ENCODE data around the gene CCM2L. TPM values are rescaled to one million over a fixed set of nuclear protein-coding genes. Genes with fewer than 3 reads are reported as not detected.

Gene CCM2L
- total and polyA plus RNA-seq, 2 of the 8 experiments (the other 6 are each of a cell fraction or from before 2014, with no cell fraction given), result 5.5 to 15.8 TPM

- no peak overlapping the region for H2BK5ac ChIP-seq (ENCODE audit: low read depth, low read length)
- WGBS, 2 experiments (ENCODE audit: extremely low coverage in 1 of 2, insufficient coverage in 1 of 2, insufficient read length in 1 of 2, insufficient replicate concordance in 2 of 2, low coverage in 1 of 2, low lambda C conversion rate in 2 of 2, missing lambda C conversion rate in 1 of 2), result 90% methylated on average over 10 of the region's 10 CpGs; no CpG with 5 or more reads in 1 of the 2 experiments
- no peak overlapping the region for H3K27ac ChIP-seq (ENCODE audit: low read depth, low read length)
- no peak for TF ChIP-seq KDM5A (IDR thresholded peaks at IDR 0.05; ENCODE audit: low read length)
- TF ChIP-seq YY1 (IDR thresholded peaks at IDR 0.05; ENCODE audit: low read depth, low read length), result no peak
- no peak for TF ChIP-seq KDM1A (IDR thresholded peaks at IDR 0.05; ENCODE audit: borderline replicate concordance, low read length)
- no peak overlapping the region for H2AFZ ChIP-seq (ENCODE audit: low read length)
- H3K27me3 ChIP-seq (replicated peaks in 1 of 4; ENCODE audit: control insufficient read depth in 3 of 4, extremely low read depth in 1 of 4, insufficient read depth in 3 of 4, low read length in 3 of 4), result peaks cover 3 to 23% (median 17%) of the 10 kb centered on the region in 4 experiments; a peak in 6 of 7 replicates
- H3K79me2 ChIP-seq (ENCODE audit: control insufficient read depth in 1 of 2, insufficient read depth in 2 of 2, low read length in 2 of 2), result no peaks in the 10 kb centered on the region
- H3K4me1 ChIP-seq (replicated peaks in 1 of 4; ENCODE audit: control insufficient read depth in 3 of 4, insufficient read depth in 4 of 4, low read length in 3 of 4), result peaks cover 0 to 8% (median 5%) of the 10 kb centered on the region in 4 experiments; a peak in 5 of 7 replicates
- H4K91ac ChIP-seq (replicated peaks; ENCODE audit: insufficient read length, low read length), result no peak overlapping the region
- no peak overlapping the region for H2BK12ac ChIP-seq (ENCODE audit: low read depth, low read length)
- no peak overlapping the region for H3K9ac ChIP-seq (replicated peaks in 1 of 4; ENCODE audit: extremely low read depth in 1 of 4, low read depth in 3 of 4, low read length in 3 of 4)
- H4K5ac ChIP-seq (ENCODE audit: insufficient read length, low read depth, low read length), result no peak overlapping the region
- ChIA-PET CTCF (ENCODE audit: partially characterized antibody) (interaction anchor here (0.9 to 1.3 kb wide), 2 partner anchors 34 to 197 kb away, joined by 3 read pairs; no protein-coding TSS in a partner anchor), POLR2A (ENCODE audit: partially characterized antibody) (no interaction called here)
- no peaks in the 10 kb centered on the region for H3K79me1 ChIP-seq (ENCODE audit: low read depth, low read length)
- no peaks in the 10 kb centered on the region for H3K36me3 ChIP-seq (ENCODE audit: control insufficient read depth in 2 of 4, insufficient read depth in 4 of 4, low read length in 3 of 4)
- H3K23me2 ChIP-seq (ENCODE audit: low read depth, low read length), result peaks cover 2% of the 10 kb centered on the region; the same call in 1 of the 2 replicates
- H2BK15ac ChIP-seq (ENCODE audit: low read length), result no peak overlapping the region
- H3K9me3 ChIP-seq (ENCODE audit: insufficient read depth in 2 of 2, low read depth in 1 of 2, low read length in 1 of 2), result no peaks in the 10 kb centered on the region
- H4K8ac ChIP-seq (ENCODE audit: extremely low read depth, insufficient read depth, low read length), result no peak overlapping the region
- H3K4ac ChIP-seq (replicated peaks; ENCODE audit: insufficient read length, low read depth, low read length), result no peak overlapping the region
- no peak overlapping the region for H3K56ac ChIP-seq (replicated peaks; ENCODE audit: insufficient read length, low read depth, low read length)
- no peak overlapping the region for H2AK5ac ChIP-seq (ENCODE audit: low read depth, low read length)
- H3K23ac ChIP-seq (ENCODE audit: insufficient read length), result no peak overlapping the region
- no peak overlapping the region for H3K4me2 ChIP-seq (ENCODE audit: insufficient read depth in 1 of 2, low read depth in 2 of 2, low read length in 2 of 2)
- no peak overlapping the region for H3K14ac ChIP-seq (ENCODE audit: insufficient read length)
- no peak overlapping the region for H3K18ac ChIP-seq (ENCODE audit: extremely low read depth, low read length)
- no peak overlapping the region for H3K4me3 ChIP-seq (ENCODE audit: extremely low read depth in 1 of 4, insufficient read depth in 2 of 4, low read depth in 3 of 4, low read length in 4 of 4)
- DNase-seq (ENCODE audit: low read depth in 1 of 2, low spot score in 2 of 2), result no peak
- no peak overlapping the region for H2BK120ac ChIP-seq (replicated peaks; ENCODE audit: low read depth, low read length)
- FAIRE-seq, result no peak
- no peak overlapping the region for H2BK20ac ChIP-seq (ENCODE audit: low read length)
- H4K20me1 ChIP-seq (replicated peaks in 1 of 2; ENCODE audit: control insufficient read depth in 1 of 2, insufficient read depth in 2 of 2, low read length in 2 of 2), result no peaks in the 10 kb centered on the region
Measured at GRCh38 chr20:32056708-32057483, 46.7 kb downstream of the CCM2L start.
